ENCODE data around the gene CENPVL2.
"Not testable (repeated sequence)": the region's sequence is repeated elsewhere in the genome, so short reads cannot be mapped to it uniquely, and the experiment has no call there.

DNA sequence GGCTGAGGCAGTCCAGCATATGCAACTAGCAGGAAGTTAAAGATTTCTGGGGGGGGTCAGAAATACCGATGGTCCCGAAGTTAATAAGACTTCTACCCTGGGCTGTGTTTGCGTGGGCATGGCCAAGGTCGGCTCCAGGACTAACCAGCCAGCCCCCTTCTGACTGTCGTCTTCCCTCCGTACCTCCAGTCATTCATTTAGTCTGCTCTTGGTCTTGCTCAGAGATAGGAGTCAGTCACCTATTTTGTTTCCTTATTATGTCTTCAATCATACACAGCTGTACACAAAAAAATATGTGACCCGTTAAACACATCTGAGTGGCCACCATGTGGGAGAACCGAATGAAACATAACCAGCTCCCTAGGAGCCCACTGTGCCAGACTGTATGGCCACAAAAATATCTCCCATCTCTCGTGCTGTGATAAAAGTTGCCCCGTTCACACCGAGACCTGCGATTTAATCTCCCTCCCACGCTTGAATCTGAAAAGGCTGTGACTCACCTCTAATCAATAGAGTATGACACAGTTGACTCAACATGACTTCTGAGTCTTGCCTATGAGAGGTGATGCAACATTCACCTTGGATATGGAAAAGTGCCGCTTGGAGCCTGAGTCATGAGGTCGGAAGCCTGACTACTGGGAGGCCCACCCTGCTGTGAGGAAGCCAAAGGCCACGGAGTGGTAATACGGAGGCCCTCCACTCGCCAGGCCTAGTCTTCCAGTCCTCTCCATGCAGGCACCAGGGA lies 2.8 kb downstream of the CENPVL2 start:
- TF ChIP-seq POLR2A (IDR thresholded peaks at IDR 0.05; ENCODE audit: low read length); GATA1 (IDR thresholded peaks at IDR 0.05; ENCODE audit: low read depth, low read length): not testable (repeated sequence)

Measured in erythroblast (primary cell).